ENCODE data around the gene NT5C.

DNA sequence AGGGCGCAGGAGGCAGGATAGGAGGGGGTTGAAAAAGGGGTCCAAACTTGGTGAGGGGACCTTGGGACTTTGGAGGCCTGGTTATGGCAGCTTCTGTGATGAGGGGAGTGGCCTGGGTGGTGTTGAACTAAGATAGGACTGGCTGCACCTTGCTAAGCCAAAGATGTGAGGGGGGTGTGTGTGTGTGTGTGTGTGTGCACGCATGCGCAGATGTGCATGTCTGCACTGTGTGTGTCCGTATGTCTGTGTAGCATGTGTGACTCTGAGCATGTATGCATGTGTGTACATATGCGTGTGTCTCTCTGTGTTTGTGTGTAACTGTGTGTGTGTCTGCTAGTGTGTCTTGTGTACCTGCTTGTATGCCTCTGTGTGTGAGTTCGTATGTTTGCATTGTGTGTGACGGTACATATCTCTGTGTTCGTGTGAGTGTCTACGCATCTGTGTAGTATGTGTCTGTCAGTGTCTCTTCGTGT, 39.7 kb downstream of the NT5C start:
- TF ChIP-seq CTCF (IDR thresholded peaks at IDR 0.05) = peak in 1 of 5 experiments; percentile 8
- no peak for TF ChIP-seq POLR2A (IDR thresholded peaks at IDR 0.05)
- no peak for TF ChIP-seq EP300 (IDR thresholded peaks at IDR 0.05; ENCODE audit: low read depth)
- TF ChIP-seq POLR2AphosphoS5 (IDR thresholded peaks at IDR 0.05) = peak in 1 of 3 donors; percentile 51

All from transverse colon (tissue), 4 donors.